GM12878 (cell line): ENCODE results near the gene POLR3K. TPM values are rescaled to one million over a fixed set of nuclear protein-coding genes. Genes with fewer than 3 reads are reported as not detected.

Experiments
- ASH2L ChIP-seq: fragments of 300-600, 200-600 bp; sonication (generic); IDR thresholded peaks from 2 replicates; pipeline ENCODE4 v1.6.1; 2017; ENCODE audit warnings: low read depth, mild to moderate bottlenecking, borderline replicate concordance
- CBFB ChIP-seq: IDR thresholded peaks from 2 replicates; pipeline ENCODE4 v1.6.1; 2016; ENCODE audit warnings: antibody characterized with exemption, low read depth
- NKRF ChIP-seq: fragments of 450-650 bp; conservative IDR thresholded peaks from 2 replicates; pipeline ENCODE4 v1.6.1; 2017; ENCODE audit warnings: mild to moderate bottlenecking, moderate library complexity
- PRDM15 ChIP-seq: fragments of 450-650 bp; formaldehyde crosslinking; IDR thresholded peaks from 2 replicates; pipeline ENCODE4 v1.4.0; 2020; ENCODE audit warnings: mild to moderate bottlenecking, moderate library complexity
- RCOR1 ChIP-seq: conservative IDR thresholded peaks from 2 replicates; pipeline ENCODE4 v1.6.1; 2012; ENCODE audit warnings: low read depth, low read length, improper control_type of control experiment
- RELA ChIP-seq: fragments of 450-650 bp; IDR thresholded peaks from 2 replicates; pipeline ENCODE4 v1.8.0; 2014; ENCODE audit warnings: borderline replicate concordance; ENCODE audit not compliant: partially characterized antibody
- SMARCA5 ChIP-seq: fragments of 450-650 bp; IDR thresholded peaks from 2 replicates; pipeline ENCODE4 v1.6.1; 2017; ENCODE audit warnings: mild to moderate bottlenecking
- polyA plus RNA-seq, 11 experiments: library from polyadenylated mRNA; depleted of rRNA in 4 of 11; unstranded in 6 of 11; stranded (reverse) in 5 of 11; fragments of >200 nt; fragmentation: Nextera tagmentation in 4 of 11; fragmentation: Illumina TruSeq in 1 of 11; extraction: Ambion mirVana in 4 of 11; extraction: Trizol in 1 of 11; gene quantifications; 1 replicate in 1 of 11; 2 replicates in 10 of 11; pipeline versions ENCODE4 v1.2.1 to v1.2.3, GENCODE V29; 2011 to 2016; ENCODE audit warnings: inconsistent platforms in 2 of 11, missing spikeins in 2 of 11, low read depth in 1 of 11
- total RNA-seq, 4 experiments: library from RNA; depleted of rRNA in 3 of 4; stranded (reverse); fragments of >200 nt in 3 of 4; fragmentation: Illumina TruSeq in 1 of 4; extraction: Trizol in 1 of 4; gene quantifications; 2 replicates each; pipeline versions ENCODE4 v1.2.1 to v1.2.3, GENCODE V29; 2013 to 2021
- TF ChIP-seq, protein P1 (sequence below): fragments of 450-650 bp; IDR thresholded peaks from 2 replicates; pipeline ENCODE4 v1.6.1; 2017; ENCODE audit warnings: mild to moderate bottlenecking, moderate library complexity

POLR3K gene
- total and polyA plus RNA-seq, 10 of the 15 experiments (the other 5 are each of a cell fraction or from before 2014, with no cell fraction given), result 25.3 to 222 (median 64.0) TPM

DNA sequence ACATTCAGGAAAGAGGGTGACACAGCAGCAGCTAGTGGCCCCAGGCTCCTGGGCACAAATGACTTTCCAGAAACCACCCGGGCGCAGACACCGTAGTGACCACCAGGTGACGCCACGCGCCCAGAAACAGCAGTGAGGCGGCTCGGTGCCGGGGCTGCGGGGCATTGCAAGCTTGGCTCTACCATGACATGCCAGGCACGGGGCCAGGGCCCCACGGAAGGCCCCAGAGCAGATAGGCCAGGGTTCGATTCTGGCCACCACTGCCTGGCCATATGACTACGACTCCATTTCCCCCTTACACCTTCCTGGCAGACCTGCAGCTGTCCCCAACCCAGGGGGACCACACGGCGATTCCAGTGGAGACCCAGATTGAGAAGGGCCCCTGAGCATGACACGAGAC is 12.3 kb upstream of the POLR3K start (continued):
- TF ChIP-seq, protein P1, sequence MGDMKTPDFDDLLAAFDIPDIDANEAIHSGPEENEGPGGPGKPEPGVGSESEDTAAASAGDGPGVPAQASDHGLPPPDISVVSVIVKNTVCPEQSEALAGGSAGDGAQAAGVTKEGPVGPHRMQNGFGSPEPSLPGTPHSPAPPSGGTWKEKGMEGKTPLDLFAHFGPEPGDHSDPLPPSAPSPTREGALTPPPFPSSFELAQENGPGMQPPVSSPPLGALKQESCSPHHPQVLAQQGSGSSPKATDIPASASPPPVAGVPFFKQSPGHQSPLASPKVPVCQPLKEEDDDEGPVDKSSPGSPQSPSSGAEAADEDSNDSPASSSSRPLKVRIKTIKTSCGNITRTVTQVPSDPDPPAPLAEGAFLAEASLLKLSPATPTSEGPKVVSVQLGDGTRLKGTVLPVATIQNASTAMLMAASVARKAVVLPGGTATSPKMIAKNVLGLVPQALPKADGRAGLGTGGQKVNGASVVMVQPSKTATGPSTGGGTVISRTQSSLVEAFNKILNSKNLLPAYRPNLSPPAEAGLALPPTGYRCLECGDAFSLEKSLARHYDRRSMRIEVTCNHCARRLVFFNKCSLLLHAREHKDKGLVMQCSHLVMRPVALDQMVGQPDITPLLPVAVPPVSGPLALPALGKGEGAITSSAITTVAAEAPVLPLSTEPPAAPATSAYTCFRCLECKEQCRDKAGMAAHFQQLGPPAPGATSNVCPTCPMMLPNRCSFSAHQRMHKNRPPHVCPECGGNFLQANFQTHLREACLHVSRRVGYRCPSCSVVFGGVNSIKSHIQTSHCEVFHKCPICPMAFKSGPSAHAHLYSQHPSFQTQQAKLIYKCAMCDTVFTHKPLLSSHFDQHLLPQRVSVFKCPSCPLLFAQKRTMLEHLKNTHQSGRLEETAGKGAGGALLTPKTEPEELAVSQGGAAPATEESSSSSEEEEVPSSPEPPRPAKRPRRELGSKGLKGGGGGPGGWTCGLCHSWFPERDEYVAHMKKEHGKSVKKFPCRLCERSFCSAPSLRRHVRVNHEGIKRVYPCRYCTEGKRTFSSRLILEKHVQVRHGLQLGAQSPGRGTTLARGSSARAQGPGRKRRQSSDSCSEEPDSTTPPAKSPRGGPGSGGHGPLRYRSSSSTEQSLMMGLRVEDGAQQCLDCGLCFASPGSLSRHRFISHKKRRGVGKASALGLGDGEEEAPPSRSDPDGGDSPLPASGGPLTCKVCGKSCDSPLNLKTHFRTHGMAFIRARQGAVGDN, result no peak
- peak; percentile 77; the same call in 1 of the 2 replicates for TF ChIP-seq SMARCA5
- no peak for TF ChIP-seq ASH2L
- peak; percentile 43 for TF ChIP-seq RELA
- no peak for TF ChIP-seq NKRF
- no peak for TF ChIP-seq PRDM15 (CRISPR knock-in tag)
- no peak for TF ChIP-seq CBFB
- no peak for TF ChIP-seq RCOR1
